Left lung (tissue), 10 donors: Measurements from ENCODE around the gene HCN1. TPM values are rescaled to one million over a fixed set of nuclear protein-coding genes. Genes with fewer than 3 reads are reported as not detected.

ENCODE experiments used
- ATAC-seq: fragments of 200-7000 bp; cut with Tn5 transposase; one replicate; pipeline ENCODE4 v1.9.1; 2020; ENCODE audit warnings: moderate library complexity
- DNase-seq, 4 donors: peaks; one replicate each; pipeline ENCODE4 v3.0.0-alpha.2; 2013 to 2020
- H3K27ac ChIP-seq, 2 donors: fragments of 200-600 bp; sonication (generic) in 1 of 2; one replicate each; pipeline versions ENCODE4 v1.5.0 to v1.8.0; 2020 to 2021
- H3K27me3 ChIP-seq, 2 donors: fragments of 200-600 bp; sonication (generic) in 1 of 2; one replicate each; pipeline versions ENCODE4 v1.5.0 to v1.8.0; 2020 to 2021
- H3K36me3 ChIP-seq, 2 donors: fragments of 200-600 bp; sonication (generic) in 1 of 2; one replicate each; pipeline versions ENCODE4 v1.5.0 to v1.8.0; 2020 to 2021
- H3K4me1 ChIP-seq, 2 donors: fragments of 200-600 bp; one replicate each; pipeline ENCODE4 v1.8.0; 2021
- H3K4me3 ChIP-seq, 2 donors: fragments of 200-600 bp; sonication (generic) in 1 of 2; one replicate each; pipeline versions ENCODE4 v1.5.0 to v1.8.0; 2020 to 2021; ENCODE audit warnings: mild to moderate bottlenecking in 1 of 2
- H3K9me3 ChIP-seq, 2 donors: fragments of 200-600 bp; sonication (generic) in 1 of 2; one replicate each; pipeline versions ENCODE4 v1.5.0 to v1.8.0; 2020 to 2021
- intact Hi-C, 2 donors: fragments of 100-400 bp; cut with DNase I; formaldehyde crosslinking; loops; one replicate each; pipeline versions ENCODE4 v1.11.2 to v1.14.2; 2022
- polyA plus RNA-seq, 6 donors: library from polyadenylated mRNA; unstranded; fragments of 120-200 nt; gene quantifications; one replicate each; pipeline ENCODE4 v1.2.1, GENCODE V29; 2013; ENCODE audit not compliant: insufficient read length in 6 of 6
- total RNA-seq, 2 donors: library from RNA; stranded (reverse); fragmentation: NEBNext Ultra II Directional; extraction: Animal tissue kit (Norgen Biotek cat#: 25700); gene quantifications; one replicate each; pipeline ENCODE4 v1.2.1, GENCODE V29; 2021
- TF ChIP-seq, protein P1 (sequence below), 2 donors: fragments of 200-600 bp; sonication (generic) in 1 of 2; IDR thresholded peaks; one replicate each; pipeline versions ENCODE4 v1.5.0 to v1.8.0; 2021; ENCODE audit warnings: antibody characterized with exemption in 2 of 2
- donor health status: DM: no; HTN: yes; CAD: no.
- donor health status: DM: no; HTN: no; CAD: no.

HCN1 gene
- total and polyA plus RNA-seq, 8 donors = 0.04 to 0.47 (median 0.06) TPM; not detected in 1

DNA sequence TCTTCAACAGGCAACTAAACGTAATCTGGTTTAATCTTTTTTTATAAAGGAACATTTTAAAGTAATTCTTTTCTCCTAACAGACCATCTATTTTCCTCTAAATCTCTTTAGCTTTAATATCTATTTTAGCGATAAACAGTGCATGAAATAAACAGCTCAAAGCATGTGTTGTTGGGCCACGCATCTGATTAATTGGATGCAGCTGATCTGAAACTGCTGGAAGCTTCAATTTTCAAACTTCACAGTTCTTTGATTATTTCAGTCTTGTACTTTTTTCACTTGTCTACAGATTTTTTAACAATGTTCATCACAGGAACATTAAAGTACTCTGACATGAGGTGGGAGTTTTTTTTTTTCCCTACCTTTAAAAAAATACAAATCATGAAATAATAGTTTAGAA, 443.6 kb downstream of the HCN1 start:
- Histone ChIP-seq H3K27me3 (no peaks in the 10 kb centered on the region), H3K4me3 (no peak overlapping the region), H3K27ac (no peak overlapping the region), H3K9me3 (peaks cover 0 to 20% of the 10 kb centered on the region in 2 donors), H3K4me1 (no peaks in the 10 kb centered on the region), H3K36me3 (no peaks in the 10 kb centered on the region)
- ATAC-seq (no peak), DNase-seq (peak in 2 of 4 donors; percentile 29 to 43)
- TF ChIP-seq, protein P1, sequence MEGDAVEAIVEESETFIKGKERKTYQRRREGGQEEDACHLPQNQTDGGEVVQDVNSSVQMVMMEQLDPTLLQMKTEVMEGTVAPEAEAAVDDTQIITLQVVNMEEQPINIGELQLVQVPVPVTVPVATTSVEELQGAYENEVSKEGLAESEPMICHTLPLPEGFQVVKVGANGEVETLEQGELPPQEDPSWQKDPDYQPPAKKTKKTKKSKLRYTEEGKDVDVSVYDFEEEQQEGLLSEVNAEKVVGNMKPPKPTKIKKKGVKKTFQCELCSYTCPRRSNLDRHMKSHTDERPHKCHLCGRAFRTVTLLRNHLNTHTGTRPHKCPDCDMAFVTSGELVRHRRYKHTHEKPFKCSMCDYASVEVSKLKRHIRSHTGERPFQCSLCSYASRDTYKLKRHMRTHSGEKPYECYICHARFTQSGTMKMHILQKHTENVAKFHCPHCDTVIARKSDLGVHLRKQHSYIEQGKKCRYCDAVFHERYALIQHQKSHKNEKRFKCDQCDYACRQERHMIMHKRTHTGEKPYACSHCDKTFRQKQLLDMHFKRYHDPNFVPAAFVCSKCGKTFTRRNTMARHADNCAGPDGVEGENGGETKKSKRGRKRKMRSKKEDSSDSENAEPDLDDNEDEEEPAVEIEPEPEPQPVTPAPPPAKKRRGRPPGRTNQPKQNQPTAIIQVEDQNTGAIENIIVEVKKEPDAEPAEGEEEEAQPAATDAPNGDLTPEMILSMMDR (IDR thresholded peaks at IDR 0.05) = no peak
- intact Hi-C loops = no loop called here

DNA sequence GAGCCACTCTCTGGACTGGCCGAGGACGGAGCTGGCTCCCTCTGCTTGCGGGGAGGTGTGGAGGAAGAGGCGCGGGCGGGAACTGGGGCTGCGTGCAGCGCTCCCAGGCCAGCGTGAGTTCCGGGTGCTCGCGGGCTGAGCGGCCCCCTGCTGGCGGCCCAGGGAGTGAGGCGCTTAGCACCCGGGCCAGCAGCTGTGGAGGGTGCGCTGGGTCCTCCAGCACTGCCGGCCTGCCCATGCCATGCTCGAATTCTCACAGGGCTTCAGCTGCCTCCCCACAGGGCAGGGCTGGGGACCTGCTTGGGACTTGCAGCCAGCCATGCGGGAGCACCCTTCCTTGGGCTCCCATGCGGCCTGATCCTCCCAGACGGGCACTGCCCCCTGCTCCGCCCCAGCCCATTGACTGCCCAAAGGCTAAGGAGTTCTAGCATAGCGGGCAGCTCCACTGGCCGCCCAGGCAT, 470.6 kb downstream of the HCN1 start:
- intact Hi-C loops = no loop called here
- DNase-seq = peak in 1 of 4 donors; percentile 64

DNA sequence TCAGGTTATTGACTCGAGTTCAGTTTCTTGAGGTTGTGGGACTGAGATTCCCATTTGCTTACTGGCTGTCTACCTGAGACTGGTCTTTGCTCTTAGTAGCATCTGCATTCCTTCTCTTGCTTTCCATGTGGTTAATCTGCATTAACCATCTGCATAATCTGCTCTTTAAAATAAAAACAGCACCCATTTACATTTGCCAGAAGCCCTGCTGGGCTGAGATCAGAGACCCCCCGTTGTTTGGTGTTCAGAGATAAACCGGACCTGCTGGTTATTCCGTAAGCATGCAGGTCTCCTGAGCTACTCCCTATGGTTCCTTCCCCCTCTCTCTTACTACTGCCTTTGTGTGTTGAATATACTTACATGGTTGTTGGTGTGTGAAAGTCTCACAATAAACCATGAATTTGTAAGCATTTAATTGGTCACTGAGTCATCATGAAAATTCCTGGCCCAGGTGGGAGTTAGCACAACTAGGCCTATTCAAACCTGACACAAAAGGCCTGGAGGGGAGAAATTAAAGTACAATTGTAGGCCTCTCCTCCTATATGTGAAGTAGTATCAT, 490.7 kb downstream of the HCN1 start:
- Histone ChIP-seq H3K4me1 (no peaks in the 10 kb centered on the region), H3K4me3 (no peak overlapping the region), H3K27me3 (no peaks in the 10 kb centered on the region), H3K27ac (no peak overlapping the region), H3K9me3 (no peaks in the 10 kb centered on the region), H3K36me3 (no peaks in the 10 kb centered on the region)
- ATAC-seq (no peak), DNase-seq (no peak)
- intact Hi-C loops = no loop called here
- TF ChIP-seq, protein P1 (IDR thresholded peaks at IDR 0.05) = no peak

More for the DNA sequence above, 470.6 kb downstream of the HCN1 start:
- Histone ChIP-seq H3K27me3 (no peaks in the 10 kb centered on the region), H3K4me3 (no peak overlapping the region), H3K36me3 (no peaks in the 10 kb centered on the region), H3K9me3 (peaks cover 0 to 20% of the 10 kb centered on the region in 2 donors), H3K4me1 (no peaks in the 10 kb centered on the region), H3K27ac (no peak overlapping the region)
- no peak for ATAC-seq
- TF ChIP-seq, protein P1 (IDR thresholded peaks at IDR 0.05) = no peak
